HG02571 (cell line): ENCODE results near the gene PAMR1.

Source experiments
- ATAC-seq: cut with Tn5 transposase; IDR thresholded peaks from one replicate; pipeline ENCODE4 v1.9.1; 2021; ENCODE audit warnings: mild to moderate bottlenecking, moderate library complexity; ENCODE audit not compliant: unreplicated experiment

PAMR1 gene

DNA sequence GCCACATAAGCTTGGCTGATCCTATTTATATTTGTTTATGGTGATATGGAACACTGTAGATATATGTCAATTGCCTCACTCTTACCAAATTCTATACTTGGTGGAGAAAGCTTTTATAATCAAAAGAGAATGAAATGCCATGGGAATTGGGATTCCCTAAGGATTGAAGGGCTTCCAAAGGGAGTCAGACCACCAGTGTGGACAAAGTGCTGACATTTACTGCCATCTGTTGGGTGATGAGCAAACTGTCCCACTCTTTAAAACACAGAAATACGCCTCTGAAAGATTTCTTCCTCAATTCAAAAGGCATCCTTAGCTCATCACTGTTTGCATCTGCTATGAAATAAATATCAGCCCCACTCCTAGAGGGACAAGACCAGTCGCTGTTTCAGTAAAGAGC, 113.1 kb downstream of the PAMR1 start:
- no peak for ATAC-seq

DNA sequence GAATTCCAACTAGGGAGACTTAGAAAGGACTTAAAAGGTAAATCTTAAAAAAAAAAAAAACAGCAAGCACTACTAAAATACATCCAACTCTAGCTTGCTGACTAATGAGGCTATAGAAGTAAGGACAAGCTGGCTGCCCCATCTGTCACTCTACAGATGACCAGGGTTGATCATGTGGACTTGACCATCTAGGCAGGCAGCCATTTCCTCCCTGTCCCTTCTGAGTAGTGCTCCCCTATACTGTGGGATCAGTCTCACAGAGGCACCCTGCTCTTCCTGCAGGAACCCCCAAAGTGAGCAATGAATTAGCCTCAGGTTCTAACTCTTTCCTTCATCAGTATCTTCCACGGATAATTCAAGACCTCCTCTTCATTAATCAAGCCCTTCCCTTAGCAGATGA, 118.4 kb downstream of the PAMR1 start:
- ATAC-seq, result no peak

DNA sequence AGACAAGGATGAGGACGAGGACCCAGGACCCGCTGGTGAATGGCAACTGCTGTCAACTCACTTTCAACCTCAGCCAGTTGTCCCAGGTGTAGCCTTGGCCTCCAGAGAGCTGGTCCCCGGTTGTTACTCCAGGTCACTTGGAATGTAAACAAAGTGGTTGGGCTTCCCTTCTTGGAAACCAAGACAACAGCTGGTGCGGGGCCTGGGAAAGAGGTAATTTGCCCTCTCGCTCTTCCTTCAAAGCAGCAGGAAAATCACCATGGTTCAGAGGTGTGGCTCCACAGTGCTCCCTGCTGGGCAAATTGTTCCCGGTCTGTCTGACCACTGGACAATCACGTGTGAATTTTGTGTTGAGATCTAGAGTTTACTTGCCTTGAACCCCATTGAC, 121.0 kb downstream of the PAMR1 start:
- no peak for ATAC-seq

DNA sequence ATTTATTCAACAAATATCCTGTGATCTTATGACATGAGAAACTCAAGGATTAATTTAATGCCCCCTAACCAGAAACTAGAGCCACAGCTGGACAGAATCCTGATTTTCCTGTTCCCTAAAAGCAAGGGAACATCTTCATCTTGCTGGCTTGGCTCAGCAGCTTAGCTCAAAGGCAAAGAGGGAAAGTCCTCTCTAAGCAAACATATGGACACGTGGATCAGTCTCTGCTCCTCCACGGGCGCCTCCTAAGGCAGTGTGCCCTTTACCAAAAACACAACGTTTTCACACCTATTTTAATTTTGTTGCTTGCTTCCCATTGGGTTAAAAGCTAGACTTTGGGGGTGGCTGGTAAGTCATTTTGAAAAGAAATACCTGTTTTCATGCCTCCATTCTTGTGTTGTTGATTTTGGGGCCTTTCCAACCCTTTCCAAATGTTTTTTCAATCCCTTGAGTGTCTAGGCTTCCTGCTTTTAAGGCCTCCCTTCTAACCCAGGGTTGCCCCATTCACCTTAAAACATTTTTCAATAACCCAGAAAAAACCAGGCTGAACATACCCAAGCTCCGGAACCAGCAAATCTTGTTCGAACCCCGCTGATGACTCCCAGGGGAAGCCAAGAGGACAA, 121.5 kb downstream of the PAMR1 start:
- no peak for ATAC-seq

DNA sequence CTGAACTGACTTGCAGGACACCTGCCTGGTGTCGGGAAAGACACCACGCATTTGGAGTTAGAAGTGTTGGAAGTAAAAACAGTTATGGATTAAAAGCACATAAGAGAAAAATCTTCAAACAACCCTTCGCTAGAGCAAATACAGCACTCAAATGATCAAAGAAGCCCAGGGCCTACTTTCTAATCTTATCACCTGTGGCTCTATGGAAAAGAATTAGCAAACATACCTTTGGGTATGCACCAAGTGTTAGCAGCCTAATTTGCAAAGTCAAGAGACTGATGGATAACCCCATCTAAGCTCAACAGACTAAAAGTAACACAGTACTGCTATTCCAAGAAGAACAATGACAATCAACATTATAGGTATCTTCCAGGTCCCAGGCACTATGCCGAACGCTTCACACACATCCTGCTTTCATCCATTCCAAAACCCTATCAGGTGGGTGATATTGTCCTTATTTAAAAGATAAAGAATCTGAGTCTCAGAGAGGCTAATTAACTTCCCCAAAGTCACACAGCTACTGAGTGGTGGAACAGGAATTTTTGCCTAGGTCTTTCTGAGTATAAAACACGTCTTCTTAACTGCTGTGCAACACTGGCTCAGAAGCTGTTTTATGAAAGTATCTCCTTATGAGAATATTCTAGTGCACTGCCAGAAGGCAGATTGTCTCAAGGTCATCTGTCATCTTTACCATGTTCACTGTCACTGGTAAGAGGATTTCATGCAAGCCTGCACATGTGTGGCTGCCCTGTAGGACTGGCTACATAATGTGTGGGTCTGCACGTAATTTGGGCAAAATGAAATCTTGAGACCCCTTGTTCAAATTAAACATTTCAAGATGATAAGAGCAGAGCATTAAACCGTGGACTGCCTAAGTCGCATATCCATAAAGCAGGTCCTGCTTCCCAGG, 122.4 kb downstream of the PAMR1 start:
- ATAC-seq, result no peak

DNA sequence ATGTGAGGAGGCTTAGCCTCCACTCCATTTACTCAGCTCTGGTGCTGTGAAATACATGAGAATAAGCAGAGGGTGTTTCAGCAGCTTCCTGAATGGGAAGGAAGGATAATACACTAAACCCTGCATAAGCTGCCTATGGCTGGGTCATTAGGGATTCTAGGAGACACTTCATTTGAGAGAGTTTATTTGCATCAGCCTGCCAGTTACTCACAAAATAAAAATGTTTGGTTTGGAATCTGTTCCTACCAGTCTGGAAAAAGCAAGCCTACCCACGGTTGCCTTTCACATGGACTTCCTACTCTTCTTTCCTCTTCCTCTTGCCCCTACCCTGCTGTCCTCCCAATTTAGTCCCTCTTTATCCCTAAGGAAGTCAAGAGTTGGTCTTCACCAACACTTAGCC, 126.5 kb downstream of the PAMR1 start:
- no peak for ATAC-seq

DNA sequence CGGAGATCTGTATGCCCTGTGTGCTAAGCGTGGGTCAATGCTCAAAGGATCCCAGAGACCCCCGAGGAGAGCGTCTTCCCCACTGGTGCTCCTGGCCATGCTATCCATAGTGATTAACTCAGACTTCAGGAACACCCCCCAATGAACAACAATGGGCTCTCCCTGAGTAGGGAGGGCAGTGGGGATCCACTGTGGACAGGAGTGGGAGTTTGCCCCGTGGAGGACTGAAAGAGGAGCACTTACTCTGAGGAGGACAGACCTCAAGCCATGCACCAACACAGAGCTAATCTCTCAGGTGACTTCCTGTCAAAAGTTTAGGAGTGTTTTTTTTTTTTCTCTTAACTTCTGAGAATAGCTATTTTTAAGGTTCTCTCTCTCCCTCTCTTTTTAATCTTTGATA, 130.5 kb downstream of the PAMR1 start:
- no peak for ATAC-seq

DNA sequence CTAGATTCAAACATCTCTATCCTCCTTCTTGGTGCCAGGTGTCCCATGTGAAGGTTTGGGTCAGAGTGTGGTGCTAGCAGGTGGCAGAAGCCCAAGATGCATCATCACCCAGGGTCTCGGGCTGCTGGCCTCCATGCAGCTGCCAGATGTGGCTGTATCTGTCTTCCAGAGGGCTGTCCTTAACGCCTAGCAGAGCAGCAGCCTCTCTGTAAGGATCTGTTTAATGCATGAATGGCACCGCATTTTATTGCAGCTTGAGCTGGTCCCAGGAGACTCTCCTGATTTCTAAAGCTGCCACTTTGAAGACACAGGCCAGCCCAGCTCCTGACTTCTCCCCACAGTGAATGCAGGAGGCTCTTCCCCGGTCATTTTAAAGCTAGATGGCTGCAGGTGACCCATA, 132.3 kb downstream of the PAMR1 start:
- no peak for ATAC-seq

DNA sequence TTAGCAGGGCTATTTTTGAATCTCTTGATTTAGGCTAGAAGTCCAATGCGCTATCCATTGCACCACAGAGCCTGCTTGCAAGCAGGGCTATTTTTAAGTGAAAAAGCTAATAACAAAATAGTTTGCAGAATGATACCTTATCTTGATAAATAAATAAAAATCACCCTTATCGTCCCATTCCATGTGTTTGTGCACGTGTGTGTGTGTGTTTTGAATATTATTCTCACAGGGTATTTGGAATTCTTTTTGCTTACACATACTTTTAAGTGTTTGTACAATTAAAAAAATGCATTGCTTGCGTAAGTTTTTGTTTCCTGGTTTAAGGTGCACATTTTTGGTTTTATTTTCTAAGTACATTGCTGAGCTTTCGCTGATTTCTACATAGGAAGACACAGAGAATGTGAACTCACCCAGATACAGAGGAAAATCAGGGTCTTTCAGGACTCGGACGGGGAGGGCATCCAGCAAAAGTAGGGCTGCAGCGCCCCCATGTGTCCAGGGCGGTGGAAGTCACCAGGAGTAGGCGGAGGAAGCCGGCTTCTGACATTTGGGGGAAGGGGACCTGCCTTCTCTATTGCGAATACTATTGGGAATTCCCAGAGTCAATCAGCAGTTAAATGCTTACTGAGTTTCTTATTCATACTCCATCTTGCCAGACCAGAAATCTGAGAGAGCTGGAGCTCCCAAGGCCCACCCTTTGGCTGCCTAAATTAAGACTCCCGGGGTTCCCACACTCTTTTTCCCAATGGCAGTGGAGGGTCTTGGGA, 133.3 kb downstream of the PAMR1 start:
- peak; percentile 50 for ATAC-seq

DNA sequence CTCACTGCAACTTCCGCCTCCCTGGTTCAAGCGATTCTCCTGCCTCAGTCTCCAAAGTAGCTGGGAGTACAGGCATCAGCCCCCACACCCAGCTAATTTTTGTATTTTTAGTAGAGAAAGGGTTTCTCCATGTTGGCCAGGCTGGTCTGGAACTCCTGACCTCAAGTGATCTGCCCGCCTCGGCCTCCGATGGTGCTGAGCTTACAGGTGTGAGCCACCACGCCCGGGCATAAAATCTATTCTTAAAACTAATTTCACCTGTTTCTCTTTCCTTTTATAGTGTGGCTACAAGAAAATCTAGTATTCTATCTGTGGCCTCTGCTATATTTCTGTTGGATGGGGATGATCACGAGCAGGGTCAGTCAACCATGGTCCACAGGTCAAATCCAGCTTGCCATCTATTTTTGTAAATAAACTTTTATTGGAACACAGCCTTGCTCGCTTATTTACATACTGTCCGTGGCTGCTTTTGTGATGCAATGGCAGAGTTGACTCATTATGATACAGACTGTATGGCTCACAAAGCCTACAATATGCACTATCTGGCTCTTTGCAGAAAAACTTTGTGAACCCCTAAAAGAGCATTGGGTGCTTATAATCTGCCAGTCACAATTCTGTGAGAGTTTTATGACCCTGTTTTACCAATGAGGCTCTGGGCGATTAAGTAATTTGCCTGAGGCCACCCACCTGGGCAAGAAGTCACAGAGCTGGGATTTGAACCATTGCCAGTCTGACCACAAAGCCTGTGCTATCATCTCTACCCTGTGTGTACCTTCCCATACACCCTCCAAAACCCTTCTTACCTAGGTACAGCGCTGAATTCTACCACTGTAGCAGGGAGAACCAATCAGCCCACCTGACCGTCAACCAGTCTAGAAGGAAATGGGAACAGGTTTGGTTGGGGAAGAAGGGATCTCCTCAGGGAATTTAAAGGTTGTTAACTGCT, 134.4 kb downstream of the PAMR1 start:
- peak; percentile 83 for ATAC-seq

DNA sequence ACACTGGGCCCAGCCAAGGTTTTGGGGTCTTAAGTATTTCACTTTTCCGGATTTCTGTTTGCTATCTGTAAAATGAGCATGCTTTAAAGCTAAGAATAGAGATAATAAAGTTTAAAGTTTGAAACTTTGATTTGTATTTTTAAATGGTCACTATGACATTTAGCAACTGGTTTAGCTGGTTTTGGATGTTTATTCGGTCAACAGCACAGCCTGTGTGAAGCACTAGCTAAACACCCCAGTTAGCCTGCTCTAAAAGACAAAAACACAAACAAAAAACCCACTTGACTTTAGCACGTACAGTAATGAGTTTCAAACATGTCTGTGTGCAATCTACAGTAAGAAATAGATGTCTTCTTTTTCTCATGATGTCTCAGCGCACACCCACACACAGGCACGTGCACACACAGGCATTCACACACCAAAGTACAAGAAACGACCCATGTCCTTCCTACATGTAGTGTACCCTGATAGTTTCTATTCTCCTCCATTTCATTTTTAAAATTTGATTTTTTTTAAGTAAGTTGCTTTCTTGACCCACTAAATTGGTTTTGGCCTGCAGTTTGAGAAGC, 135.4 kb downstream of the PAMR1 start:
- ATAC-seq, result no peak

DNA sequence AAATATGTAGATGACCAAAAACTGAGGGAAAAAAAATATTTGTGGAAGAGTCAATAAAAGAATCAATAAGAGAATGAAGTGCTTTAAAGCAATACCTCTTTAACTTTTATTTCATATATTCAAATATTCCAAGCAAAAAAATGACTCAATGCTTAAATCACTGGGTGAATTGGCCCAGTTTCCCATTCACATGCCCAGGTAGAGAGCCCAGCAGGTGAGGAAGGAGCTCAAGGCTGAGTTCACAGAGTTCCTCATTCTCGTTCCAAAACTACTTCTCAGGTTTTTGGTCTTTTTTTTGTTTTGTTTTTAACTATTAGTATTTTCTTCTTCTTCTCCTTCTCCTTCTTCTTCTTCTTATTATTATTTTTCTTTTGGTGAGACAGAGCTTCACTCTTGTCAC, 136.3 kb downstream of the PAMR1 start:
- ATAC-seq, result no peak

DNA sequence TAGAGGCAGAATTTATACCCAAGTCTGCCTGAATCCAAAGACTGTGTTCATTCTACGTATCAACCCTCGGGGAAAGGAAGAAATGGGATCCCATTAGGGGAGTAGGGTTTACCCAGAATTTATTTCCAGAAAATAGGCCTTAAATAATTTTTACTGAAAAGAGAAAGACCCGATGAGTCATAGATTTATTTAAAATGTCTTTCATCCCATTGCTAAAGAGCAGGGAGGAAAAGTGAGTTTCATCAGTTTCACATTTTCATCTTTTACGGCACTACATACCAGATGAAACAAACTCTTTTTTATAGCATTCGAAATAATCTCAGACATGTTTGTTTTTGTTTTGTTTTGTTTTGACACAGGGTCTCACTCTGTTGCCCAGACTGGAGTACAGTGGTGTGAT, 137.4 kb downstream of the PAMR1 start:
- no peak for ATAC-seq

DNA sequence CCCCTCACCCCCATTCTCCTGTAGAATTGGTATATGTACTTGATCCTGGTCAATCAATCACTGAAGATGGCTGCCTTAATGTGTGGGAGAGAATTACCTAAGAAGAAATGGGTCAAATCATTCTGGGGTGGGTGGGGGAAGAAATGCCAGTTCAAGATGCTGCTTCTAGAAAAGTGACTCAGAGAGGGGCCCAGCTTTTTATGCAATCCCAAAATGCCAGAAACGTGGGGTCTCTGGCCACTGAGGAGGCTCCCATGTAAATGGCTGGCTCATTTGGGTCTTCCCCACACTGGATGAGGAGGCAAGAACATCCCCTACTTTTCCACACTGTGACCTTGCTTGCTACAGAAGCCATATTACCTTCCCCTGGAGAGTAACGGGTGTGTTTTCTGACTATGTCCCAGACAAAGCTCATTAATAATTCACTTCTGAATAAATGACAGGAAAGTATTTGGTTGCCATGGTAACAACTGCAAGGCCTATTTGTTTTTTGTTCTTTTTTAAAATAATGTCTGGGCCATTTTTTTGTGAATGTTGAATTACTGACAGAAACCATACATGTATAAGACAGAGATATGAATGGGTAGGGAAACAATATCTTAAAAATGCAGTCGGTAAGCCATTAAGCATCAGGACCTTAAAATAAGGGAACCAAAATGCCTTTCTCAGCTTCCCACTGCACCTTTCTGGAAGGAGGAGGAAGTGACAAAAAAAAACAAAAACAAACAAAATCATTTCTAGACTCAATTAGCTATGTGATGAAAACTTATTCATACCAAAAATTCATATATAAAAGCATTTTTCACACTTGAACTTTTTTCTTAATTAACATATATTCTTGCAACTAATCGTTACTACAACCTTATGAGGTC, 138.1 kb downstream of the PAMR1 start:
- ATAC-seq, result no peak

DNA sequence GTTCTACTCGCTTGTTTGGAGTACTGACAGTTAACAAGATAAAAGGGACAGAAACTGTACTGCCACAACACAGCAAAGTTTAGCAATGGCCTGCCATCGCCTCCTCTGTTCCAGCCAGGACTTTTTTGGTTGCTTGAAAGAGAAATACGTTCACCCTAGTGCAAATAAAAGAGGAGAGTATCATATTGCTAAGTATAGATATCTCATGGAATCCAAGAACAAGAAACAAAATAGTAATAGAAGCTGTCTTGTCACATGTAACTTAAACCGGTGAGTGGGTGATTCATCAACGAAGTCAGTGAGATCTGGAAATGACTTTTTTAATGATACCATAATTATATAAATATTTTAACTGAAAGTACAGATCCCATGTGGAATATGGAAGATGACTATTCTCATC, 141.5 kb downstream of the PAMR1 start:
- ATAC-seq, result no peak
